ENCODE results near the gene NTN3.

The NTN3 gene

DNA sequence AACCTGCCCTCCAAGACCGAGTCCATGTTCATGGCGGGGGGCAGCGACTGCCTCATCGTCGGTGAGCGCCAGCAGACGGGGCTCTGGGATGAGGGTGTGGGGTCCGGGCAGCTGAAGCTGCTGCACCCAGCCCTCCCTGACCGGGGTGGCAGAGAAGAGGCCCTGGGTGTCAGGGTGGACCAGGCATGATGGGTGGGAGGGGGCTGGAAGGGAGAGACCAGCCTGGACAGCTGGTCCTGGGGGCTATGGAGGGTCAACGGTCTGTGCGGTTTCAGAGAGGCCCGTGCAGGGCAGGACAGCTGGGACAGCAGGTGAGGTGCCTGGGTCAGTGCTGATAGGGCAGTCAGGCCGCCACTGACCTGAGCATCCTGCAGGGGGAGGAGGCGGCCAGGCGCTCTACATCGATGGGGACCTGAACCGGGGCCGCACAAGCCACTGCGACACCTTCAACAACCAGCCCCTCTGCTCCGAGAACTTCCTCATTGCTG is 29.4 kb downstream of the NTN3 start:
- TF ChIP-seq, protein P1, sequence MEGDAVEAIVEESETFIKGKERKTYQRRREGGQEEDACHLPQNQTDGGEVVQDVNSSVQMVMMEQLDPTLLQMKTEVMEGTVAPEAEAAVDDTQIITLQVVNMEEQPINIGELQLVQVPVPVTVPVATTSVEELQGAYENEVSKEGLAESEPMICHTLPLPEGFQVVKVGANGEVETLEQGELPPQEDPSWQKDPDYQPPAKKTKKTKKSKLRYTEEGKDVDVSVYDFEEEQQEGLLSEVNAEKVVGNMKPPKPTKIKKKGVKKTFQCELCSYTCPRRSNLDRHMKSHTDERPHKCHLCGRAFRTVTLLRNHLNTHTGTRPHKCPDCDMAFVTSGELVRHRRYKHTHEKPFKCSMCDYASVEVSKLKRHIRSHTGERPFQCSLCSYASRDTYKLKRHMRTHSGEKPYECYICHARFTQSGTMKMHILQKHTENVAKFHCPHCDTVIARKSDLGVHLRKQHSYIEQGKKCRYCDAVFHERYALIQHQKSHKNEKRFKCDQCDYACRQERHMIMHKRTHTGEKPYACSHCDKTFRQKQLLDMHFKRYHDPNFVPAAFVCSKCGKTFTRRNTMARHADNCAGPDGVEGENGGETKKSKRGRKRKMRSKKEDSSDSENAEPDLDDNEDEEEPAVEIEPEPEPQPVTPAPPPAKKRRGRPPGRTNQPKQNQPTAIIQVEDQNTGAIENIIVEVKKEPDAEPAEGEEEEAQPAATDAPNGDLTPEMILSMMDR (IDR thresholded peaks at IDR 0.05; ENCODE audit: low read depth, low read length): no peak
- no peak overlapping the region for H3K4me3 ChIP-seq (ENCODE audit: low read depth, low read length)

- H3K4me3 ChIP-seq (ENCODE audit: low read depth, low read length): no peak overlapping the region
Measured at GRCh38 chr16:2500918-2501750, 30.0 kb downstream of the NTN3 start.

GRCh38 chr16:2501946-2502895 is 31.1 kb downstream of the NTN3 start:
- H3K4me3 ChIP-seq (ENCODE audit: low read depth, low read length): no peak overlapping the region
- TF ChIP-seq, protein P1 (IDR thresholded peaks at IDR 0.05; ENCODE audit: low read depth, low read length): no peak

More at GRCh38 chr16:2500918-2501750, 30.0 kb downstream of the NTN3 start:
- TF ChIP-seq, protein P1 (IDR thresholded peaks at IDR 0.05; ENCODE audit: low read depth, low read length): peak; percentile 95

GRCh38 chr16:2505695-2506094 is 34.6 kb downstream of the NTN3 start:
- TF ChIP-seq, protein P1 (IDR thresholded peaks at IDR 0.05; ENCODE audit: low read depth, low read length): no peak

DNA sequence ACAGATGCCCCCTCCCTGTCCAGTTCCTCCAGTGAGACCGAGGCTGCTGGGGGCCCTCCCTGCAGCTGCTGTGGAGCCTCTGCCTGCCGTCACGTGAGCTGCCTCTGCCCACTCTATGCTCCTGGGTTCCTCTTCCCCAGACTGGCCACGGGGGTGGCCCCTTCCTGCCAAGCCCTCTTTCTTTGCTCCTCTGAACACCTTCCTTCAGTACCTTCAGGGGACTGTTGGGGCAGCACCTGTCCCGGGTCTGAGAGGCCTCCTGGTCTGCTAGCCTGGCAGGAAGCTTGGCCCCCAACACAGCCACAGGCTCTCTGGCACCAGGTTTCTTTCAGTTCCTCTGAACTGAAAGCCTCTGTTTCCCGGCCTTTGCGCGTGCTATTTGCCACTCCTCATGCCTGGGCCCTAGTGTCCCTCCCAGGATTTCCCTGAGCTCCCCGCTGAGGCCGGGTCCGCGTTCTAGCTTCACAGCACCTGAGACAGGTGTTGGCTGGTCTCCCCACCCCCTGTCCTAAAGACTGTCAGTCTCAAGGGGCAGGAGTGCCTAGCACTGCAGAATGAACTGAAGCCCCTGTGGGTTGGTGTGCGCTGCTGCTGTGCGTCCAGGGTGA is 36.1 kb downstream of the NTN3 start:
- TF ChIP-seq, protein P1 (IDR thresholded peaks at IDR 0.05; ENCODE audit: low read depth, low read length): no peak
- no peak overlapping the region for H3K4me3 ChIP-seq (ENCODE audit: low read depth, low read length)

More at GRCh38 chr16:2505695-2506094, 34.6 kb downstream of the NTN3 start:
- H3K4me3 ChIP-seq (ENCODE audit: low read depth, low read length): no peak overlapping the region

GRCh38 chr16:2507665-2508064 is 36.6 kb downstream of the NTN3 start:
- no peak overlapping the region for H3K4me3 ChIP-seq (ENCODE audit: low read depth, low read length)
- TF ChIP-seq, protein P1 (IDR thresholded peaks at IDR 0.05; ENCODE audit: low read depth, low read length): no peak
